NCI-H1694 (cell line): ENCODE measurements around the gene LMF1.

Experiments
- DNase-seq: peaks from one replicate; lab custom pipeline; 2025; lab: John Stamatoyannopoulos, UW

LMF1 gene

DNA sequence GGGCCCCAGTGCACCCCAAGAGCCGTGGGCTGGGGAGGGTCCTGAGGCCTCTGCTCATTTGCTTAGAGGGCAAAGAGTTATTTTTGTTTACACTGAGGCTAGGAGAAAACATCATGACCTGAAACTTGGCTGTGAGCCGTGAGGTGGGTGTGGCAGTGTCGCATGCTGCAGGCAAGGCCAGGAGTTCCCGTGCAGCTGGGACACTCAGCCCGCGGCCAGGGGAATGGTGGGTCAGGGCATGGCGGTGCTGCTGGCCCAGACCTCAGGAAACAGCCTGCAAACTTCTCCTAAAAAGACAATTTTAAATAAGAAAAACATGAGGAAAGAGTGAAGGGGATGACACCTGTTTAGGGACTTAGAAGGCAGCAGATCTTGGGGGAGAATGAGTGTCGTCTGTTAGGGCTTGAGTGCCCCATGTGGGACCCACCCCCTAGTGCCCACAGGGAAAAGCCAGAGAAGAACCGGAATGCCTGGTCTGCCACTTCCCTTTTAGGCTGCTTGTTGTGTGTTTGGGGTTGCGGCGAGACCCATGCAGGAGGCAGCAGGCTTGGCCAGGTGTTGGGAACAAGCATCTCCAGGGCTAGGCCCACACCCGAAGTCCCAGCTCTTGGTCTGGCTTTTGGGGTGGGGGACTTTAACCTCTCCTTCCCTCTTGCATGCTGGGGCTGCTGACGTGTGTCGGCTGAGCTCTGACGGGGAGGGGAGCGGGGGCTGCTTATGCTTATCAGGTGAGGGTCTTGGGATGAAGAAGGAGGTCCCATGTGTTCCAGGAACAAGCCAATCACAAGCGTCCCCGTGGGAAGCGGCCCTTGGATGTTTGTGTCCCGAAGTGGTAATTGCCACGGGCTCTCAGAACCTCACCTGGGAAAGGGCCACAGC, 89.3 kb downstream of the LMF1 start:
- DNase-seq = no peak

DNA sequence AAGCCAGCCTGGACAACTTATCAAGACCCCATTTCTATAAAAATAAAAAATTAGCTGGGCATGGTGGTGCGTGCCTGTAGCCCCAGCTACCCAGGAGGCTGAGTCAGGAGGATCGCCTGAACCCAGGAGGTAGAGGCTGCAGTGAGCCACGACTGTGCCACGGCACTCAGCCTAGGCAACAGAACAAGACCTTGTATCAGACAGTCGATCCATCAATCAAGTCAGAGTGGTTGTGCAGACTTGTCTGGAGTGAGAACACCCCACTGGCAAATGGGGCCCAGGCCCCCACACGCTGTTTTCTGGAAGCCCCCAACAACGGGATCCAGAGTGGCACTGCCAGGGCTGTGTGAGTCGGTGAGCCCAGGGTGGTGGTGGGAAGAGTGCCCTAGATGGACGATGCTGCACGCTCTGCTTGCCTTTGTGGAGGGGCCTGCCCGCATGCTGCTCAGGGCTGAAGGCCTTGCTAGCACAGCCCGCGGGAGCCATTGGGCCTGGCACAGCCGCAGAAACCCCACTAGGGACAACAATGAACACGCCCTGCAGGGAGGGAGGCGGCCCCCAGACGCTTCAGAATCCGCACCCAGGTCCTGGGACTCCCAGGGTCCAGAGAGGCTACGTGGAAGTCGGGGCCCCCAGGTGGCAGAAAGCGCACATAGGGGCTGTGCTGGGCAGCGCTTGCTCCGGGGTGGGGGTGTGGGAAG, 90.2 kb downstream of the LMF1 start:
- DNase-seq = no peak

DNA sequence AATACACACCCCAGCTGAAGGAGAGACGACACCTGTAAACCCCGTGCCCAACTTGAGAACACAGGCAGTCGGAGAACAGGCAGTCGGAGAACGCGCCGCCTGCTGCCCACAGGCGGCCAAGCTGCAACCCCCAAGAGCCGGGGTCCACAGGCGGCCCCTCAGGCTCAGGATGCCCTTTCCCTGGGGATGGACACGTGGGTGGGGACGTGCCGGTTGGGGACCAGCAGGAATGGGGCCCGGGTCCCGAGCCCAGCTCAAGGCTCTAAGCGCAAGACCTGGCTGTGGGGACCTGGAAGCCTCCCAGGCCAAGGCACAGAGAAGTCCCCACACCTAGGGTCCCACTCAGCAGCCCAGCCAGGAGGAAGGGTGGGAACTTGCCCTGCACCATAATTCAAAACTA, 90.8 kb downstream of the LMF1 start:
- DNase-seq = no peak

DNA sequence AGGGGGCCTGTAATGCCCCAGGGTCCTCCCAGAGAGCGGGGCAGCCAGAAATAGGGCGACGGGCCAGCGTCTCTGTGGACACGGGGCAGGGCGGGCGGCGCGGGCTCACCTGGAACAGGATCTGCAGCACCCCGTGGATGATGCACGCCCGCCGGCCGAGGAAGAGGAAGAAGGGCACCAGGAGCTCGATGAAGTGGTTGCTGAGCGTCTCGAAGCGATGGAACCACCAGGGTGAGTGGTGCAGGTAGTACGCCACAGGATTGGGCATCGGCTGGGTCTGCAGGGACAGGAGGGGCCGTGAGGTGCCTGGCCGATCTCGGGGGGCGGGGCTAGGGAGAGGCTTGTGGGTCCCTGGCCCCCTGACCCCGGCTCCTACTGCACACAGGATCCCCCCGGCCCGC, 91.3 kb downstream of the LMF1 start:
- DNase-seq = no peak

DNA sequence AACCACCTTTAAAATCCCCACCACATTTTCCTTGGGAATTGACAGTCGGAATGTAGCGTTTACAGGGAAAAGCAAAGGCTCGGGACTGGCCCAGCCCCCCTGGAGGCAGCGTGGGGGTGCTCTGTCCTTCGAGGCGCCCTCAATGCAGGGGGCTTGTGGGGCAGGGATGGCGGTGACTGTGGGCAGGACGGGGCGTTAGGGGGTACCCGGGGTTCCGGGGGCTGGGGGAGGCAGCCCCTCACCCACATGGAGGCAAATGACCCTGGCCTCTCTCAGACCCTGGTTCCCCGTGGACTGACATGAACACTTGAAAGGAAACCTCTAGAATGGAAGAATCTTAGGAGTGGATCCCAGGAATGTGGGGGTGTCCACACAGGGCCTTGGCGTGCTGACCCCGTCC, 91.9 kb downstream of the LMF1 start:
- no peak for DNase-seq

DNA sequence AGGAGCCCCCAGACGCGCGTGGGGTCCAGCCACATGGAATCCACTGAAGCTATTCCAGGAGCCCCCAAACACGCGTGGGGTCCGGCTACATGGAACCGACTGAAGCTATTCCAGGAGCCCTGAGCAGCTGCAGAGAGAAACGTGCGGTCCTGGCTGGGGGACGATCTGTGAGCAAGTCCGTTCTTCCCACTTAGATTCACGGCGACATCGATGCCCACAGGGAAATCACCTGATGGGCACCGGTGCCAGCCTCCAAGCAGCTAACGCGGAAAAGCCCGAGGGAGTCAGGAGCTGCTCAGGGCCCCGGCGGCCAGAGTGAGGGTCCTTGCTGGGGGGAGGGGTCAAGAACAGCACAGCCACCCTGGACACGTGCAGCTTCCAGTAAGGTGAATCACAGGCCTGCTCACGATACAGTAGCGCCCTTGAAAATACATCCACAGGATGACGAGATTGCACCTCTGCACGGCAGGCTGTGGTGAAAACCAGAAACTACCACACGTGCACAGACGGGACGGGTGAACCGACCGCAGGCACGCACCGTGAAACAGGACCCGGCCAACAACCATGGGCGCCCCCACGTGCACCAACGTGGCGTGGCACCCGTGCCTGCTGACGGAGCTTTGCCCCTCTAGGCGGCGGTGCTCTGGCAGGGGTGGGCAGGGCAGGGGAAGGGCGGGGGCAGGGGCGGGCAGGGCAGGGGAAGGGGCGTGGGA, 92.6 kb downstream of the LMF1 start:
- no peak for DNase-seq

DNA sequence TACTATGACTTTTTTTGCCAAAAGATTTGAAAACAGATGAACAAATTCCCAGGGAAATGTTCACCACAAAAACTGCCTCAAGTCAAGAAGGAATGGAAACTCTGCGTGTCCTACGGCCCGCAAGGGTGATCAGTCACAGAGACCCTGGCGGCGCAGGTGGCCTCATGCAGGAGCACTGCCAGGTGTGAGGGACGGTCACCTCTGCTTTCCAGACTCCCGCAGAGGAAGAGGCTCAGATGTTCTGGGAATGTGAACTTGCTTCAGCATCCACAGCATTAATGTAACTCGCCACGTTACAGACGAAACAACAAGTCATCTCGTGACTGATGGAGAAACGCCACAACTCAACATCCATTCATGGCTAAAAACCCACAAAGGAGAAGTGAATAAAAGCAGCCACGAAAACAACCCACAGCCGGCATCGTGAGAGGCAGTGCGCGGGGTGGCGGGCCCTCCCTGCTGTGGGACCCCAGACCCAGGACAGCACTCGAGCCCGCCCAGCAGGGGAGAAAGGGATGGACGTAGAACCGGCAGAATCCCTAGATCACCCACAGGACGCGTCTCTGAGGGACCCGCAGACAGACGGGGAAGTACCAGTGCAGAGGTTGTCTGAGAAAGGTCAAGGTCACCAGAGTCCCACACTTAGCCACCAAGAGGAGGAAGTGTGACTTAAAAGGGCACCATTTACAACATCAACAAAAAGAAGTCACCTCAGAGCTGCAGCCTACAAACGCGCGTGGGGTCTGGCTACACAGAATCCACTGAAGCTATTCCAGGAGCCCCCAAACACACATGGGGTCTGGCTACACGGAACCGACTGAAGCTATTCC, 93.3 kb downstream of the LMF1 start:
- no peak for DNase-seq

DNA sequence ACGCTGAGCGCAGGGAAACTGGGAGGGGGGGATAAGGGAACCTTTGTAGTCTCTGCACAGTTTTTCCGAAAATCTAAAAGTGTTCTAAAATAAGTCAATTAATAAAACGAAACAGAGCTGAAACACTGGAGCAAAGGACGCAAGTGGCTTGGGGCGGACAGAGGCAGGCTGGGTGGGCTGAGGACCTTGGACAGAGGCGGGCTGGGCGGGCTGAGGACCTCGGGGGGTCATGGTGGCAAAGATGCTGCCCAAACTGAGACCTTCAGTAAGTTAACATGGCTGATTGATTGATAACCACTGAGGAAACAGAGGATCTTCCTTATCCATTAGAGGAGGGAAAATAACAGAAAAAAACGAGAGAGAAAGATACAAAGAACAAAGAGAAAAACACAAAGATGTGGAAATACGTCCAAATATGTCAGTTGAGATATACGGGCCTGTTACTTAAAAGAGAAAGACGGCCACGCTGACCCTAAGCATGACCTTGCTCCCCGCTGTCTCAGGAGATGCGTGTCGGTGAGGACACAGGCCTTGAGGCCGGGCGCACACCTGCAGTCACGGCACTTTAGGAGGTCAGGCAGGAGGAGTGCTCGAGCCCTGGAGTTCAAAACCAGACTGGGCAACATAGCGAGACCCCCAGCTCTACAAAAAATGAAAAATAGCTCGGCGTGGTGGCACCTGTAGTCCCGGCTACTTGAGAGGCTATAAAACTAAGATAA, 94.1 kb downstream of the LMF1 start:
- no peak for DNase-seq

DNA sequence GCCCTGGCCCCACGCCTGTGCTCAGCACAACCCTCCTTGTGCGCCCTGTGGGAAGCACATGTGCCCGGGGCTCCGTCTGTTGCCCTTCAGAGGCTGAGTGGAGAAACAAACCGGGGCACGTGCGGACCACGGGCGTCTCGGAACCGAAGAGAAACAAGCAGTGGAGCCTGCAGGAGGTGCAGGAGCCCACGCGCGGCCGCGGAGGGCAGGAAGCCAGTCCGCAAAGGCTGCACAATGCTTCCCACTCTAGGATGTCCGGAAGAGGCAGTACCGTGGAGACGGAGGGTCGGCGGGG, 94.8 kb downstream of the LMF1 start:
- DNase-seq = no peak

DNA sequence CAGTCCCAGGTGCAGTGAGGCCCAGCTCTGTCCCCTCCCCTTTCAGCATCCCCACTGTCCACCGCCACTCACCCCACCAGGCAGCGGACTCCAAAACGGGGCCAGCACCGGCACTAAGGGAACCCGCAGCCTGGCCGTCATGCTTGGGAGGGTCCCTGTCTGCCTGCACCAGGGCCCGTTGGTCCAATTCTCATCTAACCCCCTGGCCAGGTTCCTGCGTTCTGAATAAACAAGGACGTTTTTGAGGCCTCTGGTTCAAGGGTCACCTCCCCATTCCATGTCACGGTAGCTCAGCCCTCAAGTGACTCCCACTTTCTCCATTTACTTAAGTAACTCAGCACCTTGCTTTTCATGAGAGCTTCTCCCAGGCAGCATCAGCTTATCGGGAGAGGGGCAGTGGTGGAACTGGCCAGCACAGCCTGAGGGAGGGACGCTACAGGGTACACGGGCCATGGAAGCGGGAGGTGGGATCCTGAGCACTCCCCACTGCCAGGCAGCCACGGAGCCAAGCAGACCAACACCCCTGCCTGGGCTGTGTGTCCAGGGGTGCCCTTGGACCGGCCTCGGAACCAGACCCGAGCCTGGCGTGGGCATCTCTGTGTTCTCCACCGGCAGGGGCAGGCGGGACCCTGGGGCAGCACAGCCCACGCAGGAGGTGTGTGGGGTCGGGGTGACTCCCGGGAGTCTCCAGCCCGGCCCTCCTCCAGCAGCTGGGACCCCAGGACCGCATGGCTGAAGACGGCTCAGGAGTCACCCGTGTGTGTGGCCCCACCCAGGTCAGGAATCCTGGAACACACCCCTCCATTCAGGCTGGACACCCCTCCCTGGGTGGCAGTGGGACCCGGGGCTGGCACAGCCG, 95.4 kb downstream of the LMF1 start:
- no peak for DNase-seq

DNA sequence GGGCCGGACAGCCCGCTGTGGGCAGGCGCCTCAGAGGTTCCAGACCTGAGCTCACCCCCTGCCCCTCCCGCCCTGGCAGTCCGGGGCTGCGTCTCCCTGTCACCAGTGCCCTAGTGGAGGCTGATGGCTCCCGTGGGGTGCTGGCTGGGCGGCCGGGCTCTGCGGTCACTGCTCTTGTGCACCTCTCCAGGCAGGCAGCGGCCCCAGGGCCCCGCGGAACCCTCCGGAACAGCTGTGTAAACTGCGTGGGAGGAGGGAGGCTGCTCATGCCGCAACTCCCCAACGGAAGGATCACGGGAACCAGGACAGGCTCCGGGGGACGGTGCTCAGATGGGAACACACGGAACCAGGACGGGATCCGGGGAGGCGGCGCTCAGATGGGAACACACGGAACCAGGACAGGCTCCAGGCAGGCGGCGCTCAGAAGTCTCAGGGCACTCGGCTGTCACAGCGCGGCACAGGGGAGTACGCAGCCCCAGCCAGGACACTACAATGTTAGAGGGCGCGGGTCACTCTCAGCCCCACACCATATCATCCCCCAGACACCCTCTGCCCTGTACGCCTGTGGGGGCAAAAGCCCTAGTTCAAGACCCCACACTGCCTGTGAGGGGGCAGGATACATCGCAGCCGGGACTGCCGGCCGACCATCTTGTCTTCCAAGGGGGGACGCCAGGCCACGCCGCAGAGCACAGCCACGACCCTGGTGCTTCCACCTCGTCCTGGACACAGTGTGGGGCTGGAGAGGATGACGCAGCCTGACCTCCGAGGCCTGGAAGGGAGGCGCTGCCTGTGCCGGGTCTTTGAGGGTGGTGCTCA, 96.2 kb downstream of the LMF1 start:
- DNase-seq = no peak

DNA sequence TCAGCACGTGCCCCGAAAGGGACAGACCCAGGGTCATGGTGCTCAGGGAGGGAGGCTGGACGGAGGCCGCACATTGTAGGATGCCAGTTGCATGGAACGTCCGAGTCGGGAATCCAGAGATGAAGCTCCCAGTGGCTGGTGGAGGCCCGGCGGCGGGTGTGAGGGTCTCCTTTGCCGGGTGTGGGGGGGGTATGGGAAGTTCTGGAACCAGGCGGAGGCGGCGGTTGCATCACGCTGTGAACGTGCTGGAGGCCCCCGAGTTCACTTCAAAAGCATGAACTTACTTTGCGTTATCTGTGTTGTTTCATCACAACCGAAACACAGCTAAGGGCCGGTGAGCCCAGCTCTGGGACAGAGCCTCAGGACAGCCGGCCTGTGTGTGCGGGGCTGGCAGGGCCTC, 96.9 kb downstream of the LMF1 start:
- DNase-seq = no peak

DNA sequence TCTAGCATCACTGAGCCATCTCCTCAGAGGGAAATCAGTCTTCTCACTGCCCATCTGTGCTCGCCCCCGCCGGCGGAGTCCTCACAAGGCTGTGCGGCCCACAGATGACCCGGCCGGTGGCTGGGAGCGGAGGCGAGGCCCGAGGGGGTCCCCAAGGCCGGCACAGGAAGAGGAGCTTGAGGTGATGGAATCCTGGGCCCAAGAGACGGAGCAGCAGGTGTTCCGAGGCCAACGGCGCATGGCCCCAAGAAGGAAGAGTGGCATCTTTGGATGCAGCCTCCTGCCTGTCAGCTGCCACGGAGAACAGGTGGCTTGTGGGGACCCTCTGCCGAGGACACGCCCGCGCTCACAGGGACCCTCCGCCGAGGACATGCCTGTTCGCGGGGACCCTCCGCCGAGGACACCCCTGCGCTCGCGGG, 97.5 kb downstream of the LMF1 start:
- no peak for DNase-seq

DNA sequence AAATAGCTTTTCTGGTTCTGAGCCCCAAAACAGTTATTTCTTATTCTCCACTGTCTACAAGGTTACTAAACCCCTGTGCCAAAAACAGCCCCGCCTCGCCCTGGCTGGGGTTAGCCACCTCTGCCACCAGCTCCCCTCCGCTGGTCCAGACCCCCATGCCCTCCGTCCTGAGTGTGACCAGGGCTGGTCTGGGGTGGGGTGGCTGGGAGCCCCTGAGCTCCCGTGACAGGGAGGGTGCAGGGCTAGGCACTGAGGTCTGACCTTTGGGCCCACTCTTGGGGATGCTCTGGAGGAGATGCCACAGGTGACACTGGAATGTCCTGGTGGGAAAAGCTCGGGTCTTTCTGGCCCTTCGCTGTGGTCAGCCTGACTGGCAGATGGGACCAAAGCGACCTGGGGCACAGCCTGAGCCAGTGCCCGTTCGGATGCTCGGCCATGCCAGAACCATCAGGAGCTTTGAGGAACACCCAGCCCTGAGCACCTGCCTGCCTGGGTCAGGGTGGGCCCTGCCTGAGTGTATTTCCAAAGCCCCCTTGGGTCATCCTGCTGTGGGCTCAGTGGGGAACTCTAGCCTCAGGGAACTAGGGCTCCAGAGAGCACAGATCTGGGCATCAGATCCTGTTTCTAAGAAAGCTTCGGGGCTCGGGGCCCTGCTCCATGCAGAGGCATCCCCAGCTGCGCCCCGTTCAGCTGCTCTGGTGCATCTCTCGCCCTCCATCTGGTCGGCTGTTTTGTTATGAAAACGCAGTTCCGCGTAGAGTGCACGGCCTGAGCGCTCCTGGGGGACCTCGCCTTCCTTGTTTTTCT, 98.1 kb downstream of the LMF1 start:
- no peak for DNase-seq

DNA sequence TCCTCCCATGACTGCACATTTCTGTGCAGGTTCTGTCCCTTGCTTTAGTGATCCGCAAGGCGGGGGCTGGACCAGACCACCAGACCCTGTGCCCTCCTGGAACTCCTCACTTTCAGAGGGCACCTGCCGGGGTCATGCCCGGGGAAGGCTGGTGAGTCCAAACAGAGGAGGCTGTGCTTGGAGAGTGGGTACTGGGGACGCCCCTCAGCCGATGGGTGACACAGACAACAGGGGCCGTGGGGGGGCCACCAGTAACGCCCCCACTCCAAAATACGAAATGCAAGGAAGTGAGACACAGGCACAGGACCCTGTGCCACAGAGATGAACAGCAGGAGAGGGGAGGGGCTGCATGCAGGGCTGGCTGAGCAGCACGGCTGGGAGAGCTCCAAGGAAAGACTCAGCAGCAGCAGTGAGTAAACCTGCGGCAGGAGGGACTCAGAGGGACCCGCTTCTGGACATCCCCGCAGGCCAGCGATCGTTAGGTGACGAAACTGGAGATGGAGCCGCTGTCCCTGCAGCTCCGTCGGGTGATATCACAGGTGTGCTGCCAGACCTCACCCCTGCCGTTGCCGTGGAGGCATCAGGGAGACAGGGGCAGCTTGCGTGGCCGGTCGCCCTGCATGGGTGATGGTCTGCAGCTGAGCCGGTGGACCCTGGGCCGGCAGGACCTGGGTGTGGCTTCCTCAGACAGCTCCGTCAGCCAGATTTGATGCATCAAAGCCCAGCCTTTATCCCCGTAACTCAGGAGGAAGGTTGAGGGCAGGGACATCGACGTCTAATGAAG, 99.0 kb downstream of the LMF1 start:
- no peak for DNase-seq

DNA sequence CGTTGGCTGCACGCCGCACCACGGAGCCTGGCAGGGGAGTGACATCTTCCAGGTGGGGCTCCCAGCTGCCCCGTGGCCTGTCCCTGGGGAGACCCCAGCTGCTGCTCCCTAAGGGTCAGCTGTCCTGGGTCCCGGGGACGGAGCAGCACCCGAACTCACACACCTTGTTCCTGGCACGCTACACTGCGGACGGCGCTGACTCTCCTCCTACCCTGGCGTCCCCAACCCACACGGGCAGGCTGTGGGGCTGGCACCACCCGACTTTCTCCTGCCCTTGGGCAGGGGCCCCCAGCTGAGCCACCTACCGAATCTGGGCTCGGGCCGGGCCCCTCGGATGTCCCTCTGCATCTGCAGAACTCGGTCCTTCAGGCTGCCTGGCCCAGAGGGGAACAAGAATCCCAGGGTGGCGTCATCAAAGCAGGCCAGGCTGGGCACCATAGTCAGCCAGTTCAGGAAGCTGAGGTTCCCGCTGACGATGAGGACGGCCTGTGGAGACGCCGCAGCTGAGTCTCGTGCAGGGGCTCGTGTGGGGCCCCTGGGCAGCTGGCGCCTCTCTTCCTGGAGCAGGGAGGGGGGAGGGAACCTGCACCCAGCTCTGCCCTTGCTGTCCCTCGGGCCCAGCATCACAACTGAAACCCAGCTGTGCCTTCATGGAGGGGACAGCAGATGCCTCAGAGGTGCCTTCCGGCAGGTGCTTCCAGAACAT, 99.8 kb downstream of the LMF1 start:
- no peak for DNase-seq
